DMS79 (cell line): Measurements from ENCODE around the gene RALA.

ENCODE experiments used
- DNase-seq: peaks from one replicate; lab custom pipeline; 2025; lab: John Stamatoyannopoulos, UW

The RALA gene

GRCh38 chr7:39623047-39623731 is at the start of gene RALA:
Gene RALA (plus strand): TSS chr7:39623572. CDS start chr7:39686668, 63,096 bp downstream.
- peak; percentile 77 for DNase-seq

DNA sequence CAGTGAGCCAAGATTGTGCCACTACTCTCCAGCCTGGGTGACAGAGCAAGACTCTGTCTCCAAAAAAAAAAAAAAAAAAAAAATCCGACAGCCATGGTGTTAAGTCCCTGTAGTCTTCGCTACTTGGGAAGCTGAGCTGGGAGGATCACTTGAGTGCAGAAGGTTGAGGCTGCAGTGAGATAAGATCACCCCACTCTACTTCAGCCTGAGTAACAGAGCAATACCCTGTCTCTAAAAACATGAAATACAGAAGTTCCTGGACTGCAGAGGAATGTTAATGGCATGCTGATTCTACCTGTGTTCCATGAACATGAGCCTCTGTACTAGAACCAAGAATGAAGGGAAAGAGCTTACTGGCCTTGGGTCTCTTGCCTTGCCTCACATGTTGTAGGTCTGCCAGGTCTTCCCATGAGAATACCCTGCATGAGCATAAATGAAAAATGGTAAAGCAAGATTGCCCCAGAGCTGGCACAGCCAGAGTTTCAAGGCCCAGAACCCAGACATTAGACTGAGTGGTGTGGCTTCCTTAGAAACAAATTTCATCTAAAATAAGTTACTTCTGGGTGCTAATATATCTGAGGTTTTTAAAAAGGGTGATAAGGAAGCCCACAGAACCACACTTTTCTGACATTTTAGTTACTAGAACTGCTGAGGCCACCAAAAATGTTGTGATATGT is 48.6 kb upstream of the RALA start:
- no peak for DNase-seq

- no peak for DNase-seq
Observed at GRCh38 chr7:39577229-39577874, 46.0 kb upstream of the RALA start.

- DNase-seq, result peak; percentile 58
Observed at GRCh38 chr7:39580149-39580874, 43.1 kb upstream of the RALA start.

GRCh38 chr7:39582536-39582935 is 40.8 kb upstream of the RALA start:
- DNase-seq, result no peak

DNA sequence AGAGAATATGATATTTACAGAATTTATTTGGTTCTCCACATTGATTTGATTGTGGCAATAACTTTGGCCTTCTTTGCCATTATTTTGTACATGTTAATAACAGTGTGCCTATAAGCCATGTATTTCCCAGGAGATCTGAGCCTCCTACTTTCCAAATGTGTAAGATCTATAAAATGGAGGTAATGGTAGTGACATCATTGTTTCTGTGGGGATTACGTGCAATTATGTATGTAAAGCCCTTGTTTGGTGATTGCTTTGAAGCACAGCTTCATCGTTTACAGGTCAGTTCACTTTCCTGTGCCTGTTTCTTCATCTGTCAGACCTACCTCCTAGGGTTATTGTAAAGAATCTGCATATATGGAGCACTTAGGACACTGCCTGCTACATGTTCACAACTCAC is 39.8 kb upstream of the RALA start:
- no peak for DNase-seq

GRCh38 chr7:39587393-39587792 is 36.0 kb upstream of the RALA start:
- DNase-seq, result no peak

- DNase-seq, result no peak
Observed at GRCh38 chr7:39588416-39588815, 35.0 kb upstream of the RALA start.

- peak; percentile 43 for DNase-seq
Observed at GRCh38 chr7:39589323-39590111, 33.9 kb upstream of the RALA start.

DNA sequence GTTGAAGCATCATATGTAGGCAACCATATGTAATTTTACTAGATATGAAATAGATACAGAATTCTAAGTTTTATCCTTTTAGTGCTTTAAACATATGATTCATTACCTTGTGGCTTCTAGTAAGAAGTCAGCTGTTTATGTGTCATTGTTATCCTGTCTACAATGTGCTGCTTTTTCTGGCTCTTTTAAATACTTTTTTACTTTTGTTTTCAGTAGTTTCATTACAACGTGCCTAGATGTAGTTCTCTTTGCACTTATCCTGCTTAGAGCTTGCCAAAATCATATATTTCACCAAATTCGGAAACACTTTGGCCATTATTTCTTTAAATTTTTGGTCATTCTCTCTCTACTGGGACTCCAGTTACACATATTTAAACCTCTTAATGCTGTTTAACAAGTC is 30.8 kb upstream of the RALA start:
- DNase-seq, result no peak

DNA sequence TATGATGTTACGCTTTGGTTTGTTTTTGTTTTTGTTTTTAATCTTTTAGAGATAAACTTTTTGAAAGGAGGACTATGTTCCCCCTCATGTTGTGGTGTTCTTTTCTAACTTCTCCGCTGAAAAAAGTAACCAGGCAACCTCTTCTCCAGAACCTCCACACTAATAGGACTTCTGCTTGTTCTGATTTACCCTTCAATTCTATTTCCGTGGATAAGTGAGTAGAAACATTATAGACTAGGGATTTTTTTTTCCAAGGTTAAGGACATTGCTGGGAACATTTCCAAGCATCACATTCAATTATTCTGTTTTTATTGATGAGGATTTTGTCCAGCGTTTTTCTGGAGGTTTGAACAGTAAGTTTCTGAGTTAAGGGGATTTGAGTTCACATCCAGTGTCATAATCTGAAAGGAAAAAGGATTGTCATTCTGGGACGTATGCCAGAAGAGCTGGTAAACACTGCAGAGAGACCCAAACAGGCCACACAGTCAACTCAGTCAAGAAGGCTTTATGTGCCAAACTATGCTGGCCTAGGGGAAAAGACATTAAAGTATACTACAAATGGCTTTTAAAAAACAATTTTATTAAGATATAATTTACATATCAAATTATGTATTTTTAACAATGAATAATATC is 28.3 kb upstream of the RALA start:
- DNase-seq, result peak; percentile 13

- no peak for DNase-seq
Observed at GRCh38 chr7:39602351-39602750, 21.0 kb upstream of the RALA start.

DNA sequence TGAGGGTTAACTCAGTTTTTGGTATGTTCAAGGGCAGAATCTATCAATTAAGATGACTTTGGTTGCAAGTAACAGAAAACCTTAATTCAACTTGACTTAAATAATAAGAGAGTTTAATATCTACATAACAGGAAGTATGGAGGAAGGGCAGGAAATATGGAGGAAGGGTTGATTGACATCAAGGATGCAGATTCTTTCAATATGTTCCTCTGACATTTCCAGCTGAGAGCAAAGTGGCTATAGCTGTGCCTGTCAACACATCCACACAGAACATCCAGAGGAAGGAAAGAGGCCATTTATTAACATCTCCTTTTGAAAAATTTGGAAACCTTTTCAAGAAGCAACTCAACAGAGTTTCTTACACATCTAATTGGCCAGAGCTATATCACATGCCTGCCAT is 19.4 kb upstream of the RALA start:
- DNase-seq, result no peak

DNA sequence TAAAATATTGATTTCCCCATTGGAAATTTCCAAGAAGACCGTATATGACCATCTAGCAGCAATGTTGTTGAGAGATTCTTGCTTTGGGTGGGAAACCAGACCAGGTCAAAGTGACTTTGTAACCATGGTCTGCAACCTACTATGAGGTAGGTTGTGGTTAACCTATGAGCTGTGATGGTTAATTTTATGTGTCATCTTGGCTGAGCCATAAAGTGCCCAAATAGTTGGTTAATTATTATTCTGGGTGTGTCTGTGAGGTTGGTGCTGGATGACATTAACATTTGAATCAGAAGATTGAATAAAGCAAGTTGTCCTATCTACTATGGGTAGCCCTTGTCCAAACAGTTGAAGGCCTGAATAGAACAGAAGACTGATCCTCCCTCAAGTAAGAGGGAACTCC is 18.3 kb upstream of the RALA start:
- DNase-seq, result no peak

DNA sequence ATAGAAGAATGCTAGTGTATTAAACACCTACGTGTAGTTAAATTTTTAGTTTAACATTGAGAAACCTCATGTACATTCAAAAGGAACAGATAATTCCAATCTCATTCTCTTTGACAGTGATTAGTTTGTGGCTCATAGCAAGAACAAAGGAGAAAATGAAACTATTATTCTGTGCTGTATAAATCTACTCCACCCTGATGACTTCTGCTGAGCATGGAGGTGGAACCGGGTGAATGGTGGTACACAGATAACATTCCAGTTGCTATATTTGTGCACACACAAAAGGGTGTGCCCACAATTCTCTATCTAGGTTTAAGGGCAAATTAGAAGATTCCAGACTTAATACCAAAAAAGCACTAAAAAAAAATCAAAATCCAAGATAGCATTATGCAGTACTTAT is 17.0 kb upstream of the RALA start:
- no peak for DNase-seq

DNA sequence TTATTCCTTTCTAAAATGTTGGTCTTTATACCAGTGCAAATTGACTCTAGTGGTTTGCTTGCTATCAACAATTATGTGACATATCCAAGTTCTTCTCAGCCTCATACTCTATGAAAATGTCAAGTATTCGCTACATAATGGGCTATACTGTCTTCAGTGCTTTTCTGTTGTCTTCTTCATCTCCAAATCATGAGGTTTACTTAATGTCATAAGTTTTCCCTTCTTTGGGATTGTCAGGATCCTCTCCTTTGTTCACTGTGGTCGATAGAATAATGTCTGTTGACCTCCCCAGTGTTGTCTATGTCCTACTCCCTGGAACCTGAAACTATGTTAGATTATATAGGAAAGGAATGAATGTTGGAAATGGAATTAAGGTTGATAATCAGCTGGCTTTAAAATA is 16.4 kb upstream of the RALA start:
- DNase-seq, result no peak

DNA sequence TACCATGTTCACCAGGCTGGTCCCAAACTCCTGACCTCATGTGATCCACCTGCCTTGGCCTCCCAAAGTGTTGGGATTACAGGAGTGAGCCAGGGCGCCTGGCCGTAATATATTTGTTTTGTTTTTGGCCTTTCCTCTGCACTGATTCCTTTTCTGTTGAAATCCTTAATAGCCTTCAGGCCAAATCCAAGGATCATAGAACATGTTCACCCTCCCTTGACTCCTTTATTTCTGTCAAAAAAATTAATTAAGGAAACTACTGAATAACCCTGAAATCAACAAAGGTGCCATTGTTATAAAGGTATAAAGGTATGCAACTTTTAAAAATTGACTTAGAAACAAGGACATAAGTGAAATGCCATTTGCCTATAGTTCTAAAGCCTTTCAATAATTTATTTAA is 15.5 kb upstream of the RALA start:
- DNase-seq, result no peak

DNA sequence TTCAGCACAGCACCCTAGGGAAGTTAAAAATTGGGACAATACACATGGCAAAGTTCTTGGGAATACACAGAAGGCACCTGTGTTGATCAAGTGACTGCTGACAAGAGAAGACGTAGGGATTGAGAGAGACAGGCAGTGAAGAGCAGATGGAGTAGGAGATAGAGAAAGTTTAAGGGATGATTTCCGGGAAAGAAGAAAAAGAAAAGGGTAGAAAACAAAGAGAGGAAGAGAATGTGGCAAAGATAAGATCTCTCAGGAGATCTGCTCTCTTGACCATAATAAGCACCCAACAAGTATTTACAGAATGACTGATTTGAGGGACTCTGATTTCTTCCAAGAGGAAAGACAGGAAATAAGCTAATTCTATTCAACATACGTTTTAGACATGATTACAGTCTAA is 15.1 kb upstream of the RALA start:
- no peak for DNase-seq

DNA sequence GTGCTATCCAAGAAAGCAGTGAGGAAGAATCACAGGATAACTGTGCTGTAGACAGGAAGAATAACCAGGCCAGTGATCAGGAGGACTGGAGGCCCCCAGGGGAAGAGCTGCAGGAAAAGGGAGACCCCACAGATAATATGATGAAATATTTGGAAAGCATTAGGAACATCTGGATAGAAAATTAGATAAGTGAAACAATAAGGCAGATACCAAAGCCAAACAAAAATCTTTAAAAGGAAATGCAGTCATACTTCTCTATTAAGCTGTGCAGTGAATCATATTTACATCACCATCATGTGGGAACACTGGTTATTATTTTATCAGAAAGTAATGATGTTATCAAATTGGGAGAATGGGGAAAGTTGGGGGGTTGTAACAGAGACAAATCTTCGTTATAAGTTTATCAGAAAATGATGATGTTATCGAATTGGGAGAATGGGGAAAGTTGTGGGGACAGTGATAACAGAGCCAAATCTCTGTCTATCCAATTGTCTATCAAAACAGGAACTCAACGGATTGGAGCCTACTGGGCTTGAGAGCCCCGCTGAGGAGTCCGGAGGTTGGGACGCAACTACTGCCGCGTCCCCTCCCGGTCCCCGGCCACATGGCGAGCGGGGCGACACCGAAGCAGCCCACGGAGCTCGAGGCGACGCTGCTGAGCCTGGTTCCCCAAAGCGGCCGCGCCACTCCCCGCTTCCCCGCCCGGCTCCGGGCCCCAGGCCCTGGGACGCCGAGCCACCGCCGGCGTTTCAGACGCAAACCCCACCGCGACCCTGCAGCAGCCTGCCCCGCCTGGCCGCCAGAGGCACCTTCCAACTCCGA is 14.0 kb upstream of the RALA start:
- DNase-seq, result no peak

GRCh38 chr7:39609935-39610263 is 13.5 kb upstream of the RALA start:
- no peak for DNase-seq

DNA sequence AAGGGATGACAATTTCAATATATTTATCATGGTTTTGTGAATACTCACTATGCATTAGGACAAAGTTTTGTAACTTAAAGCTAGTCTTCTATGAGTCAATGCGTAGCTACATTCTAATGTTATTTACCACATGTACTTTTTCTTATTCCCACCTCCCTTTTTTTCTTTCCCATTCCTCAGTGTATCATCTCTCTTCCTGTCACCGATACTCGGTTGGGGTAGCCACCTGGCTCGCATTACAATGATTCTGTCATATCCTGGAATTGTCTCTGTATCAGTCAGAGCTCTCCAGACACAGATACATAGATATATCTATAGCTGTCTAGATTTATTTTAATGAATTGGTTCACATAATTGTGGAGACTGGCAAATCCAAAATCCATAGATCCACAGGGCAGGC is 9.8 kb upstream of the RALA start:
- DNase-seq, result no peak
